SJSA1 (cell line): ENCODE measurements around the gene ZNF439. TPM values are rescaled to one million over a fixed set of nuclear protein-coding genes. Genes with fewer than 3 reads are reported as not detected.
"Not testable (repeated sequence)": the region's sequence is repeated elsewhere in the genome, so short reads cannot be mapped to it uniquely, and the experiment has no call there.

Experiments used
- DNase-seq, 2 experiments: peaks; one replicate each; pipeline ENCODE4 v3.0.0-alpha.2; 2015 to 2020; ENCODE audit warnings: low spot score in 2 of 2, low read depth in 1 of 2
- H3K27ac ChIP-seq: fragments of 250-450 bp; sonication (Bioruptor Pico); 2 replicates; pipeline ENCODE4 v1.5.1; 2020; ENCODE audit warnings: mild to moderate bottlenecking, moderate library complexity
- H3K27me3 ChIP-seq: fragments of 250-450 bp; sonication (Bioruptor Pico); replicated peaks from 2 replicates; pipeline ENCODE4 v1.5.1; 2020; ENCODE audit warnings: mild to moderate bottlenecking, moderate library complexity
- H3K36me3 ChIP-seq: fragments of 250-450 bp; sonication (Bioruptor Pico); 2 replicates; pipeline ENCODE4 v1.5.1; 2020; ENCODE audit warnings: mild to moderate bottlenecking
- H3K4me1 ChIP-seq: fragments of 250-450 bp; sonication (Bioruptor Pico); replicated peaks from 2 replicates; pipeline ENCODE4 v1.6.1; 2021; ENCODE audit warnings: mild to moderate bottlenecking
- H3K4me3 ChIP-seq: fragments of 250-450 bp; sonication (Bioruptor Pico); 2 replicates; pipeline ENCODE4 v1.5.1; 2020; ENCODE audit warnings: mild to moderate bottlenecking
- H3K9me3 ChIP-seq: fragments of 250-450 bp; sonication (Bioruptor Pico); replicated peaks from 2 replicates; pipeline ENCODE4 v1.5.1; 2020; ENCODE audit warnings: mild to moderate bottlenecking
- total RNA-seq: library from RNA; depleted of rRNA; stranded (reverse); fragments of >200 nt; shearing (Covaris generic); gene quantifications from 2 replicates; pipeline ENCODE4 v1.2.3, GENCODE V29; 2014

The ZNF439 gene
- total RNA-seq, 1 experiment from 2014 or later, result 1.5 TPM

GRCh38 chr19:11847615-11848014 lies 911 bp upstream of the ZNF439 start:
- not testable (repeated sequence) for H3K4me1 ChIP-seq, H3K4me3 ChIP-seq, H3K27me3 ChIP-seq, H3K27ac ChIP-seq, H3K9me3 ChIP-seq, H3K36me3 ChIP-seq, DNase-seq

DNA sequence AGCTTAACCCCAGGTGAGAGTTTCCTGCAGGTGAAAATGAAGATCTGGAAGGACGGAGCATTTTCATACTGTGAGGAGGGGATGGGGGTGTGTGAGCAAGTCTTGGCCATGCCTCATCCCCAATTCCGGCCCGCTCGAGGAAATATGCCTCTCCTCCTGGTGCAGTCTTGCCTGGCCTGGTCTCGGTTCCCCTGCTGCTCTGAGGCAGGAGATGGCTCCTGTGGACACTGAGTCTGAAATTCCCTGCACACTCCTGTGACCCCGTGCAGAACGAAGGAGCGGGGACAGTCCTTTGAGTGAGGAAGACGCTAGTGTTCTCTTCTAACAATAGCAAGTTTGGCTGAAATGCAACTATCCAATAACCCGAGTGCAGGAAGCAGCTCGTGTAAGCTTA lies 329 bp upstream of the ZNF439 start:
- Histone ChIP-seq H3K36me3 (no peaks in the 10 kb centered on the region), H3K4me1 (0 out of 2 replicates have a peak, but pooled peaks cover 3% of the 10 kb centered on the region), H3K27ac (no peak overlapping the region), H3K27me3 (no peaks in the 10 kb centered on the region), H3K4me3 (peak overlapping the region; percentile 39), H3K9me3 (peaks cover 5% of the 10 kb centered on the region)
- no peak for DNase-seq

DNA sequence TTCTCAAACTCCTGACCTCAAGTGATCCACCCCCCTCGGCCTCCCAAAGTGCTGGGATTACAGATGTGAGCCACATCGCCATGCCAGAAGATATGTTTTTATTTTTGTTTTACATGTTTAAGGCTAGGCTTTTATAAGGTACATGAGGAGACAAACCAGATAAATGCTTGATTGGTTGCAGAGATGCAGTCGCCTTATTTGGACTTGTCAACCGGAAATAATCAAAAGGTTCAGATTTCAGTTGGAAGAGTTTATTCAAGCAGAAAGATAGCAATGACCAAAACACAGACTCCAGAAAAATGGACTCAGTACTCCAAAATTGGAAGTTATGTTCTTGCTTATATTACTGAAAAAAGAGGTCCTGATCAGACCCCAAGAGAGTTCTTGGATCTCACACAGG lies 1.8 kb downstream of the ZNF439 start:
- H3K4me1 ChIP-seq, H3K27ac ChIP-seq, H3K36me3 ChIP-seq, H3K9me3 ChIP-seq, H3K4me3 ChIP-seq, H3K27me3 ChIP-seq, DNase-seq: not testable (repeated sequence)

GRCh38 chr19:11853358-11853757 lies 4.8 kb downstream of the ZNF439 start:
- Histone ChIP-seq H3K27me3 (no peaks in the 10 kb centered on the region), H3K27ac (no peak overlapping the region), H3K36me3 (no peaks in the 10 kb centered on the region), H3K4me1 (0 out of 2 replicates have a peak, but pooled peaks cover 3% of the 10 kb centered on the region), H3K9me3 (peaks cover 3% of the 10 kb centered on the region), H3K4me3 (no peak overlapping the region)
- DNase-seq, result no peak

DNA sequence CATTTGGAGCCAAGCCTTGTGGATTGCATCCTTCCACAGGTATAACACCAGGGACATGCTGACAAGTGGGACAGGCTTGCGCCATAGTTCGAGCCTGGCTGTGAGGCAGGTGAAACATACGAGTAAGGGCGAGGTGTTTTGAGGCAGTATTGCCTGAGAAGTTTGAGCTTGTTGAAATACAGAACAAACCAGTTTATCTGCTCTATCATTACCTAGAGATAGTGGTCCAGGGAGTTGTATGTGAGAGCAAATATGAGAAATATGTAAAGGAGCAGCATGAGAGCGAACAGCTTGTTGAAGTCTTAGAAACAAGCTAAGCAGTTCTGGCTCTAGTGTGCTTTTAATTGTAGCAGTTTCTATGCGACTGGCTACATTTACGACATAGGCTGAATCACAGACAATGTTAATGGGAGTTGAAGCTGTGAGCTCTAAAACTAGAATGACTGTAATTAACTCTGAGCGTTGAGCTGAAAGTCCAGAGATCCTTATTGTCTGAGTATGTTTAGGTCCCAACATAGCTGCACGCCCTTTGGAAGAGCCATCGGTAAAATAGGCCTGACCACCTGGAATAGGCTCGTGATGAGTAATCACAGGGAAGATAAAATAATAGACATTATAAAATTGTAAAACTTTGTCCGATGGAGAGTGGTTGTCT lies 8.2 kb downstream of the ZNF439 start:
- Histone ChIP-seq H3K27me3 (no peaks in the 10 kb centered on the region), H3K27ac (no peak overlapping the region), H3K4me1 (no peaks in the 10 kb centered on the region), H3K9me3 (peaks cover 3% of the 10 kb centered on the region), H3K4me3 (no peak overlapping the region), H3K36me3 (no peaks in the 10 kb centered on the region)
- DNase-seq, result no peak

GRCh38 chr19:11860721-11861120 lies 12.2 kb downstream of the ZNF439 start:
- no peaks in the 10 kb centered on the region for H3K36me3 ChIP-seq
- no peaks in the 10 kb centered on the region for H3K27me3 ChIP-seq
- peaks cover 3% of the 10 kb centered on the region; the same call in 1 of the 2 replicates for H3K9me3 ChIP-seq
- DNase-seq, result no peak
- no peaks in the 10 kb centered on the region for H3K4me1 ChIP-seq
- H3K4me3 ChIP-seq, result no peak overlapping the region
- no peak overlapping the region for H3K27ac ChIP-seq

DNA sequence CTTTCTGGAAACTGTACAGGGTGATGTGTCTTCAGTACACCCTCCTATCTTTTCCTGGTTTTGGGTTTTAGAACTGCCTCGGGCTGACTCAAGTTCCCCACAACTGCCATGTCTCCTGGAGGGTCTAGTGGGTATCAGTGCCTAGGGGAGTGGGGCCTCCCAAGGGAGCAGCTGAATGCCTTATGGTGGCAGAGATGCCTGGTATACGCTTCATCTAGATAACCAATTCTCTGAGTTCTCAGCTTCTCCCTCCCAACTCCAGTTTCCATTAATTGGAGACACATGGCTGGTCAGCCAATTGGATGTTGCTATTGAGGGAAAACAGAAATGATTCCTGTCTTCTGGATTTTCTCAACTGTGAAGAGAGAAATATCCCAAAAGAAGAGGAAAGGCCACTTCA lies 12.8 kb downstream of the ZNF439 start:
- no peak overlapping the region for H3K4me3 ChIP-seq
- no peaks in the 10 kb centered on the region for H3K4me1 ChIP-seq
- no peak for DNase-seq
- H3K27me3 ChIP-seq, result no peaks in the 10 kb centered on the region
- H3K27ac ChIP-seq, result no peak overlapping the region
- no peaks in the 10 kb centered on the region for H3K36me3 ChIP-seq
- H3K9me3 ChIP-seq, result peaks cover 3% of the 10 kb centered on the region; the same call in 1 of the 2 replicates

DNA sequence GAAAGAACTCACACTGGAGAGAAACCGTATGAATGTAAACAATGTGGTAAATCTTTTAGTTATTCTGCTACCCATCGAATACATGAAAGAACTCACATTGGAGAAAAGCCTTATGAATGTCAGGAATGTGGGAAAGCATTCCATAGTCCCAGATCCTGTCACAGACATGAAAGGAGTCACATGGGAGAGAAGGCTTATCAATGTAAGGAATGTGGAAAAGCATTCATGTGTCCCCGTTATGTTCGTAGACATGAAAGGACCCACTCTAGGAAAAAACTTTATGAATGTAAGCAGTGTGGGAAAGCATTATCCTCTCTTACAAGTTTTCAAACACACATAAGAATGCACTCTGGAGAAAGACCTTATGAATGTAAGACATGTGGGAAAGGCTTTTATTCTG lies 19.2 kb downstream of the ZNF439 start:
- not testable (repeated sequence) for H3K27ac ChIP-seq, DNase-seq, H3K4me3 ChIP-seq, H3K9me3 ChIP-seq, H3K4me1 ChIP-seq, H3K36me3 ChIP-seq, H3K27me3 ChIP-seq

DNA sequence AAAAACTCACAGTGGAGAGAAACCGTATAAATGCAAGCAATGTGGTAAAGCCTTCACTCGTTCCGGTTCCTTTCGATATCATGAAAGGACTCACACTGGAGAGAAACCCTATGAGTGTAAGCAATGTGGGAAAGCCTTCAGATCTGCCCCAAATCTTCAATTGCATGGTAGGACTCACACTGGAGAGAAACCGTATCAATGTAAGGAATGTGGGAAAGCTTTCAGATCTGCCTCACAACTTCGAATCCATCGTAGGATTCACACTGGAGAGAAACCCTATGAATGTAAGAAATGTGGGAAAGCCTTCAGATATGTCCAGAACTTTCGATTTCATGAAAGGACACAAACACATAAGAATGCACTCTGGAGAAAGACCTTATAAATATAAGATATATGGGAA lies 19.7 kb downstream of the ZNF439 start:
- no peak overlapping the region for H3K4me3 ChIP-seq
- H3K9me3 ChIP-seq, result peaks cover 7% of the 10 kb centered on the region
- H3K36me3 ChIP-seq, result no peaks in the 10 kb centered on the region
- no peaks in the 10 kb centered on the region for H3K4me1 ChIP-seq
- H3K27me3 ChIP-seq, result no peaks in the 10 kb centered on the region
- no peak overlapping the region for H3K27ac ChIP-seq
- DNase-seq, result no peak

- Histone ChIP-seq H3K9me3 (peaks cover 4% of the 10 kb centered on the region; the same call in 1 of the 2 replicates), H3K27ac (no peak overlapping the region), H3K36me3 (no peaks in the 10 kb centered on the region), H3K4me3 (no peak overlapping the region), H3K4me1 (no peaks in the 10 kb centered on the region), H3K27me3 (no peaks in the 10 kb centered on the region)
- no peak for DNase-seq
These were observed 24.1 kb downstream of the ZNF439 start for GRCh38 chr19:11872624-11873023.

GRCh38 chr19:11873762-11874161 lies 25.2 kb downstream of the ZNF439 start:
- no peak overlapping the region for H3K27ac ChIP-seq
- DNase-seq, result no peak
- H3K4me3 ChIP-seq, result no peak overlapping the region
- no peaks in the 10 kb centered on the region for H3K36me3 ChIP-seq
- no peaks in the 10 kb centered on the region for H3K4me1 ChIP-seq
- H3K27me3 ChIP-seq, result no peaks in the 10 kb centered on the region
- 0 out of 2 replicates have a peak, but pooled peaks cover 4% of the 10 kb centered on the region for H3K9me3 ChIP-seq

DNA sequence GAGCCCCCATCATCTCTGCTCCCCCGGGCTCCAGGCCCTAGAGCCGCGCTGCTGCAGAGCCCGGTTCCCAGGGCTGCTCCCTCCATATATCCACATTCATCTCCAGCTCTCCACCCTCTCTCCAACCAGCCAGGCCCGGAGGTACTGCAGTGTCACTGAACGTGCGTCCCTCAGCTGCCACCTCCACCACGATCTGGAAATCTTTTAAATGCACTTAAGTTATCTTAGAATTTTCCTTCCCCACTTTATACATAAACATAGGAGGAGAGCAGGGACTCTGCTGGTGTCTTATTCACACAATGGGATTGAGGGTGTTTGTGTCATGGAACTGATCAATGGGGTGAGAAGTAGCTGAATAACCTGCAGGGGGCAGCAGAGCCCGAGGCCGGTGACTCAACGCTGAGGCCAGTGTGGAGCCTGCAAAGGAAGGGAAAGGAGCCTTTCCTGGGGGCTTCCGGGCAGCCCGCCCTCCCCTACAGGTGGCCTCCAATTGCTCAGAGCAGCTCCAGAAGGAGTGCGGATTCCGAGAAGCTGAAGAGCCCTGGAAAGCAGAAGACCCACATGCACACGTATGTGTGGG lies 31.3 kb downstream of the ZNF439 start:
- not testable (repeated sequence) for H3K4me3 ChIP-seq, H3K9me3 ChIP-seq, DNase-seq, H3K27me3 ChIP-seq, H3K4me1 ChIP-seq, H3K27ac ChIP-seq, H3K36me3 ChIP-seq

- no peak overlapping the region for H3K27ac ChIP-seq
- H3K9me3 ChIP-seq, result no peaks in the 10 kb centered on the region
- no peaks in the 10 kb centered on the region for H3K36me3 ChIP-seq
- no peaks in the 10 kb centered on the region for H3K27me3 ChIP-seq
- no peaks in the 10 kb centered on the region for H3K4me1 ChIP-seq
- DNase-seq, result no peak
- H3K4me3 ChIP-seq, result no peak overlapping the region
These were observed 32.1 kb downstream of the ZNF439 start for GRCh38 chr19:11880598-11880997.

DNA sequence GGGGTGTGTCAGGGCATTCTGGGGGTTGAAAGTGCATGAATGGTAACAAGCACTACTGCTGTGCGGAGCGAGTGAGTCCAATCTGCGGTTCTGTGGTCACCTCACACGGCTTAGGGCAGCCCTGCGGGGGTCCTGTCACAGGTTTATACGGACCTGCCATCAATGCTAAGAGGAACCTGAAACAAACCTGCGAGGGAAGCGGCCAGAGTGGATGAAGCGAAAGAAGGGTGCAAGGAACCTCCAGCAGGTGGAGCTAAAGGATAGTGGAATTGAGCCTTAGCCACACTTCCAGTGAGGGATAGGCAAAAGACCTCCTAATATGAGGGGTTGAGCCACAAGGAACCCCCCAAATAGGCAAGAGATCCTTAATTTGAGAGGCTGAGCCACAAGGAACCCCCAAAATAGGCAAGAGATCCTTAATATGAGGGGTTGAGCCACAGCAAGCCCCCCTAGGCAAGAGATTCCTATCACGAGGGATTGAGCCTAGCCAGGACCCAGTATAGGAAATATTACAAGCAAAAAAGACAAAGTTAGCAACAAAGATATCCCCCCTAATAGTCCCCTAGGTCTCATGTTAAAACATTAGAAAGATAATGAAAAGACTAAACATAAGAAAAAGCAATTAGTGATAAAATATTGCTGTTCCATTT lies 32.8 kb downstream of the ZNF439 start:
- H3K27ac ChIP-seq, result no peak overlapping the region
- no peaks in the 10 kb centered on the region for H3K36me3 ChIP-seq
- H3K27me3 ChIP-seq, result no peaks in the 10 kb centered on the region
- DNase-seq, result peak in 1 of 2 experiments; percentile 26
- no peaks in the 10 kb centered on the region for H3K9me3 ChIP-seq
- no peak overlapping the region for H3K4me3 ChIP-seq
- H3K4me1 ChIP-seq, result no peaks in the 10 kb centered on the region
